Smooth muscle cell (in vitro differentiated cells): Measurements from ENCODE around the gene NAALADL2. TPM values are rescaled to one million over a fixed set of nuclear protein-coding genes. Genes with fewer than 3 reads are reported as not detected.

Experiments used
- DNase-seq: peaks from one replicate; lab custom pipeline; 2025; ENCODE audit not compliant: unreplicated experiment; lab: John Stamatoyannopoulos, UW
- H2AFZ ChIP-seq: fragments of 200-600 bp; sonication (generic); 2 replicates; pipeline ENCODE4 v1.6.0; 2016; ENCODE audit warnings: antibody characterized with exemption, low read depth, mild to moderate bottlenecking
- H3F3A ChIP-seq: fragments of 200-600 bp; sonication (generic); 2 replicates; pipeline ENCODE4 v1.6.0; 2017; ENCODE audit warnings: antibody characterized with exemption, low read depth
- H3K27ac ChIP-seq: fragments of 200-600 bp; sonication (generic); 2 replicates; pipeline ENCODE4 v1.5.1; 2016; ENCODE audit warnings: low read depth, mild to moderate bottlenecking
- H3K27me3 ChIP-seq: fragments of 200-600 bp; sonication (generic); 2 replicates; pipeline ENCODE4 v1.6.1; 2016; ENCODE audit warnings: low read depth, mild to moderate bottlenecking
- H3K36me3 ChIP-seq: fragments of 200-600 bp; sonication (generic); 2 replicates; pipeline ENCODE4 v1.5.1; 2016; ENCODE audit warnings: low read depth
- H3K4me1 ChIP-seq: fragments of 200-600 bp; sonication (generic); 2 replicates; pipeline ENCODE4 v1.5.1; 2016; ENCODE audit warnings: low read depth
- H3K4me2 ChIP-seq: fragments of 200-600 bp; sonication (generic); 2 replicates; pipeline ENCODE4 v1.6.0; 2016; ENCODE audit warnings: mild to moderate bottlenecking
- H3K4me3 ChIP-seq: fragments of 200-600 bp; sonication (generic); 2 replicates; pipeline ENCODE4 v1.5.1; 2016; ENCODE audit warnings: mild to moderate bottlenecking
- H3K79me2 ChIP-seq: fragments of 200-600 bp; sonication (generic); 2 replicates; pipeline ENCODE4 v1.6.0; 2016; ENCODE audit warnings: low read depth, mild to moderate bottlenecking
- H3K9ac ChIP-seq: fragments of 200-600 bp; sonication (generic); 2 replicates; pipeline ENCODE4 v1.6.0; 2016; ENCODE audit warnings: low read depth
- H3K9me3 ChIP-seq: fragments of 200-600 bp; sonication (generic); replicated peaks from 2 replicates; pipeline ENCODE4 v1.5.1; 2016; ENCODE audit warnings: low read depth
- H4K20me1 ChIP-seq: fragments of 200-600 bp; sonication (generic); 2 replicates; pipeline ENCODE4 v1.6.0; 2016; ENCODE audit warnings: low read depth
- WGBS: methylation state at CpG from one replicate; pipeline ENCODE4 v1.1.7; 2016; ENCODE audit warnings: low lambda C conversion rate; 5-methylcytosine and 5-hydroxymethylcytosine counted together
- polyA plus RNA-seq: library from polyadenylated mRNA; unstranded; fragments of >200 nt; fragmentation: Nextera tagmentation; extraction: Ambion mirVana; gene quantifications from 2 replicates; pipeline ENCODE4 v1.2.1, GENCODE V29; 2016
- total RNA-seq: library from RNA; depleted of rRNA; stranded (reverse); fragments of >200 nt; gene quantifications from 2 replicates; pipeline ENCODE4 v1.2.3, GENCODE V29; 2014
- TF ChIP-seq, protein P1 (sequence below): fragments of 200-600 bp; sonication (generic); IDR thresholded peaks from 2 replicates; pipeline ENCODE4 v1.5.1; 2017; ENCODE audit warnings: borderline replicate concordance, mild to moderate bottlenecking, antibody characterized with exemption; ENCODE audit not compliant: insufficient read depth, poor library complexity, severe bottlenecking

Gene NAALADL2
- total and polyA plus RNA-seq, 2 experiments from 2014 or later = 2.5 to 13.8 TPM

- TF ChIP-seq, protein P1, sequence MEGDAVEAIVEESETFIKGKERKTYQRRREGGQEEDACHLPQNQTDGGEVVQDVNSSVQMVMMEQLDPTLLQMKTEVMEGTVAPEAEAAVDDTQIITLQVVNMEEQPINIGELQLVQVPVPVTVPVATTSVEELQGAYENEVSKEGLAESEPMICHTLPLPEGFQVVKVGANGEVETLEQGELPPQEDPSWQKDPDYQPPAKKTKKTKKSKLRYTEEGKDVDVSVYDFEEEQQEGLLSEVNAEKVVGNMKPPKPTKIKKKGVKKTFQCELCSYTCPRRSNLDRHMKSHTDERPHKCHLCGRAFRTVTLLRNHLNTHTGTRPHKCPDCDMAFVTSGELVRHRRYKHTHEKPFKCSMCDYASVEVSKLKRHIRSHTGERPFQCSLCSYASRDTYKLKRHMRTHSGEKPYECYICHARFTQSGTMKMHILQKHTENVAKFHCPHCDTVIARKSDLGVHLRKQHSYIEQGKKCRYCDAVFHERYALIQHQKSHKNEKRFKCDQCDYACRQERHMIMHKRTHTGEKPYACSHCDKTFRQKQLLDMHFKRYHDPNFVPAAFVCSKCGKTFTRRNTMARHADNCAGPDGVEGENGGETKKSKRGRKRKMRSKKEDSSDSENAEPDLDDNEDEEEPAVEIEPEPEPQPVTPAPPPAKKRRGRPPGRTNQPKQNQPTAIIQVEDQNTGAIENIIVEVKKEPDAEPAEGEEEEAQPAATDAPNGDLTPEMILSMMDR = no peak
- no peak overlapping the region for H3K4me3 ChIP-seq
- no peak overlapping the region for H3K27ac ChIP-seq
- no peak overlapping the region for H3K9ac ChIP-seq
- H3F3A ChIP-seq = no peaks in the 10 kb centered on the region
- H3K9me3 ChIP-seq = no peaks in the 10 kb centered on the region
- no peaks in the 10 kb centered on the region for H3K79me2 ChIP-seq
- DNase-seq = no peak
- no peak overlapping the region for H2AFZ ChIP-seq
- H4K20me1 ChIP-seq = no peaks in the 10 kb centered on the region
- WGBS = 79% methylated on average over 4 of the region's 4 CpGs
- no peaks in the 10 kb centered on the region for H3K27me3 ChIP-seq
- no peaks in the 10 kb centered on the region for H3K4me1 ChIP-seq
- no peak overlapping the region for H3K4me2 ChIP-seq
- no peaks in the 10 kb centered on the region for H3K36me3 ChIP-seq
Observed at GRCh38 chr3:175273573-175273972, 414.4 kb downstream of the NAALADL2 start.

GRCh38 chr3:175274056-175274455 is 414.9 kb downstream of the NAALADL2 start:
- H3K27ac ChIP-seq = no peak overlapping the region
- no peak overlapping the region for H2AFZ ChIP-seq
- H3K9me3 ChIP-seq = no peaks in the 10 kb centered on the region
- no peak overlapping the region for H3K9ac ChIP-seq
- 79% methylated on average over 6 of the region's 6 CpGs for WGBS
- H3K36me3 ChIP-seq = no peaks in the 10 kb centered on the region
- TF ChIP-seq, protein P1 = no peak
- no peak for DNase-seq
- H3F3A ChIP-seq = no peaks in the 10 kb centered on the region
- no peak overlapping the region for H3K4me2 ChIP-seq
- no peaks in the 10 kb centered on the region for H4K20me1 ChIP-seq
- no peaks in the 10 kb centered on the region for H3K79me2 ChIP-seq
- H3K4me1 ChIP-seq = no peaks in the 10 kb centered on the region
- no peaks in the 10 kb centered on the region for H3K27me3 ChIP-seq
- no peak overlapping the region for H3K4me3 ChIP-seq

DNA sequence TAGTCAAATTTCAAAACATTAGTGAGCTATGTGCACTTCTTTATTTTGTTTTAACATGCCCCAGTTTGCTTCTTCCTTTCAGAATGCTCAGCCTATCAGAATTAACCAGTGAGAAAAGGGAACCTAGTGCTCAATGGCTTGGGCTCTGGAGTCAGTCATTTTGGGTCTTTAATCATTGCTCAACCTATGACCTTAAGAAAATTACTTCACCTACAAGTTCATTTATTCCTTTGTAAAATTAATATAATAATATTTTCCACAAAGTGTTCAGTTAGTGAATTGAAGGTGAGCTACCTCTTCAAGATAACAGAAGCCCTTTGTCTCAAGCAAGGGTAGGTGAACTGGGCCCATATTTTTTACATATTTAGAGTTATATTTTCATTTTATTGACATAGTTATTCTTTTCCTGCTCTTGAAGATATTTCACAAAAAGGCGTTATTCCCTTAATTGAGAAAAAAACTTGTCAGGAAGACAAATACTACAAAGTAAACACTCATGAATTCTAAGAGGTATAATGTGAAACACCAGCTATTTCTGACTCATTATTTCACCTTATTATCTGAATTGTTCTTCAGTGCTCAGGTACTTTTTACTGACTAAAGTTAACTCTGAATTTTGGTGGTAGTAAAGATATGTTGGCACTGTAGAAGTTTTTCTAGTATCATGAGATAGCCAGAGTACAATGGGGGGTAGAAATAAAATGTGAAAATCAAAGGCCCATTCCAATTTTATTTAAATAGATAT is 415.5 kb downstream of the NAALADL2 start:
- no peak overlapping the region for H3K4me2 ChIP-seq
- DNase-seq = no peak
- no peaks in the 10 kb centered on the region for H3K27me3 ChIP-seq
- no peak overlapping the region for H3K4me3 ChIP-seq
- WGBS = 95% methylated on average over 1 of the region's 1 CpG
- no peaks in the 10 kb centered on the region for H4K20me1 ChIP-seq
- no peak overlapping the region for H3K9ac ChIP-seq
- no peaks in the 10 kb centered on the region for H3K36me3 ChIP-seq
- H3K79me2 ChIP-seq = no peaks in the 10 kb centered on the region
- no peak overlapping the region for H2AFZ ChIP-seq
- H3K9me3 ChIP-seq = no peaks in the 10 kb centered on the region
- TF ChIP-seq, protein P1 = no peak
- no peaks in the 10 kb centered on the region for H3K4me1 ChIP-seq
- no peaks in the 10 kb centered on the region for H3F3A ChIP-seq
- no peak overlapping the region for H3K27ac ChIP-seq

- TF ChIP-seq, protein P1 = no peak
- Histone ChIP-seq H3K9me3 (no peaks in the 10 kb centered on the region), H3F3A (no peaks in the 10 kb centered on the region), H2AFZ (no peak overlapping the region), H3K9ac (no peak overlapping the region), H3K4me3 (no peak overlapping the region), H4K20me1 (no peaks in the 10 kb centered on the region), H3K79me2 (no peaks in the 10 kb centered on the region), H3K27ac (no peak overlapping the region), H3K27me3 (no peaks in the 10 kb centered on the region), H3K4me1 (no peaks in the 10 kb centered on the region), H3K36me3 (no peaks in the 10 kb centered on the region), H3K4me2 (no peak overlapping the region)
- DNase-seq = no peak
- 94% methylated on average over 3 of the region's 3 CpGs for WGBS
Observed at GRCh38 chr3:175278680-175279079, 419.5 kb downstream of the NAALADL2 start.
